Uterus (tissue), 4 donors: ENCODE measurements around the gene MIB2. TPM values are rescaled to one million over a fixed set of nuclear protein-coding genes. Genes with fewer than 3 reads are reported as not detected.

Source experiments
- DNase-seq, 2 donors: peaks; one replicate each; pipeline ENCODE4 v3.0.0-alpha.2; 2019 to 2020
- H3K27ac ChIP-seq, 2 donors: fragments of 200-600 bp; sonication (generic); 1 replicate in 1 of 2; 2 replicates in 1 of 2; pipeline ENCODE4 v1.5.1; 2016 to 2018
- H3K27me3 ChIP-seq, 2 donors: fragments of 200-600 bp; sonication (generic); one replicate each; pipeline ENCODE4 v1.5.1; 2018 to 2019; ENCODE audit warnings: control low read depth in 1 of 2
- H3K36me3 ChIP-seq, 2 donors: fragments of 200-600 bp; sonication (generic); one replicate each; pipeline ENCODE4 v1.5.1; 2019; ENCODE audit warnings: control low read depth in 1 of 2
- H3K4me1 ChIP-seq, 2 donors: fragments of 200-600 bp; sonication (generic); one replicate each; pipeline ENCODE4 v1.5.1; 2018 to 2019; ENCODE audit warnings: control low read depth in 1 of 2
- H3K4me3 ChIP-seq, 2 donors: fragments of 200-600 bp; sonication (generic); 1 replicate in 1 of 2; 2 replicates in 1 of 2; pipeline ENCODE4 v1.5.1; 2018 to 2019; ENCODE audit warnings: mild to moderate bottlenecking in 1 of 2
- H3K9me3 ChIP-seq, 2 donors: fragments of 200-600 bp; sonication (generic); one replicate each; pipeline ENCODE4 v1.5.1; 2019; ENCODE audit warnings: control low read depth in 1 of 2
- POLR2A ChIP-seq, 2 donors: fragments of 450-650 bp; IDR thresholded peaks; one replicate each; pipeline ENCODE4 v1.6.1; 2016; ENCODE audit warnings: antibody characterized with exemption in 2 of 2, mild to moderate bottlenecking in 1 of 2, moderate library complexity in 1 of 2
- intact Hi-C: fragments of 100-400 bp; cut with DNase I; formaldehyde crosslinking; loops from one replicate; pipeline ENCODE4 v1.15.1; 2023; ENCODE audit warnings: low total_unique reads
- total RNA-seq, 4 donors: library from RNA; depleted of rRNA in 3 of 4; stranded (reverse); fragments of >200 nt in 3 of 4; gene quantifications; one replicate each; pipeline versions ENCODE4 v1.1.0 to v1.2.4, GENCODE V29; 2014 to 2023
- TF ChIP-seq, protein P1 (sequence below), 4 experiments: fragments of 200-600 bp in 2 of 4; fragments of 450-650 bp in 2 of 4; sonication (generic) in 2 of 4; IDR thresholded peaks; one replicate each; pipeline ENCODE4 v1.5.1; 2016 to 2019; ENCODE audit warnings: antibody characterized with exemption in 4 of 4, mild to moderate bottlenecking in 2 of 4, moderate library complexity in 1 of 4
- donor health status: DM: yes; HTN: yes; CAD: no.

The MIB2 gene
- total RNA-seq, 4 donors from 2014 or later = 43.0 to 78.2 (median 57.6) TPM

DNA sequence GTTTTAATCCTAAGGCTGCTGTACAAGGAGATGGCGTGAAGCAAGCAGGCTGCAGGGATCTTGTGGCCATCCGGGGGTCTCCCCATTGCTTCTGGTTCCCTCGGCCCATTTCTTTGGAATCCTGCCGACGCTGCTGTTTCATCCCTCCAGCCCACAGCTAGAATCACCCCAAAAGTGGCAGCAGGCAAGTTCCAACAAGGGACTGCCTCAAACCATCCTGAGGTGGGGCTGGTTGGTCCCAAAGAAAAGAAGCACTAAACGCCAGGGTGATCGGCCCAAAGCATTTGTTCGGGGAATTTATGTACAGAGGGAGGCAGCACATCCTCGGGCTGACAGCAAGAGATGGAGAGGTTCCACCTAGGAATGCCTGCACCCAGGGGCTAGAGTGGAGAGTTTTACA is 4.5 kb upstream of the MIB2 start:
- no peaks in the 10 kb centered on the region for H3K36me3 ChIP-seq
- peak in 1 of 2 donors; percentile 14 for DNase-seq
- intact Hi-C loops = no loop called here
- peaks cover 0 to 7% of the 10 kb centered on the region in 2 donors for H3K4me1 ChIP-seq
- no peak for TF ChIP-seq POLR2A (IDR thresholded peaks at IDR 0.05)
- TF ChIP-seq, protein P1, sequence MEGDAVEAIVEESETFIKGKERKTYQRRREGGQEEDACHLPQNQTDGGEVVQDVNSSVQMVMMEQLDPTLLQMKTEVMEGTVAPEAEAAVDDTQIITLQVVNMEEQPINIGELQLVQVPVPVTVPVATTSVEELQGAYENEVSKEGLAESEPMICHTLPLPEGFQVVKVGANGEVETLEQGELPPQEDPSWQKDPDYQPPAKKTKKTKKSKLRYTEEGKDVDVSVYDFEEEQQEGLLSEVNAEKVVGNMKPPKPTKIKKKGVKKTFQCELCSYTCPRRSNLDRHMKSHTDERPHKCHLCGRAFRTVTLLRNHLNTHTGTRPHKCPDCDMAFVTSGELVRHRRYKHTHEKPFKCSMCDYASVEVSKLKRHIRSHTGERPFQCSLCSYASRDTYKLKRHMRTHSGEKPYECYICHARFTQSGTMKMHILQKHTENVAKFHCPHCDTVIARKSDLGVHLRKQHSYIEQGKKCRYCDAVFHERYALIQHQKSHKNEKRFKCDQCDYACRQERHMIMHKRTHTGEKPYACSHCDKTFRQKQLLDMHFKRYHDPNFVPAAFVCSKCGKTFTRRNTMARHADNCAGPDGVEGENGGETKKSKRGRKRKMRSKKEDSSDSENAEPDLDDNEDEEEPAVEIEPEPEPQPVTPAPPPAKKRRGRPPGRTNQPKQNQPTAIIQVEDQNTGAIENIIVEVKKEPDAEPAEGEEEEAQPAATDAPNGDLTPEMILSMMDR (IDR thresholded peaks at IDR 0.05) = no peak
- H3K9me3 ChIP-seq = no peaks in the 10 kb centered on the region
- H3K27ac ChIP-seq = no peak overlapping the region
- H3K27me3 ChIP-seq = no peaks in the 10 kb centered on the region
- no peak overlapping the region for H3K4me3 ChIP-seq

DNA sequence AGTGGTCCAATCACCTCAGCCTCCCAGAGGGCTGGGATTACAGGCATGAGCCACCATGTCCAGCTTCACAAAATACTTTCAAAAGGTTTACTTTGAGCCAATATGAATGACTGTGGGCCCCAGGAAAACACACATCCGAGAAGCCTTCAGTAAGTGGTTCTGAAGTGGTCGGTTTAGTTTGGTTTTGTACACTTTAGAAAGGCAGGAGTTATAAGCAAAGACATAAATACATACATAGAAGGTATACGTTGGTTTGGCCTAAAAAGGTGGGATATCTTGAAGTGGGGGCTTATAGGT is 3.2 kb upstream of the MIB2 start:
- H3K4me1 ChIP-seq = peaks cover 0 to 15% of the 10 kb centered on the region in 2 donors
- TF ChIP-seq POLR2A (IDR thresholded peaks at IDR 0.05) = no peak
- TF ChIP-seq, protein P1 (IDR thresholded peaks at IDR 0.05) = no peak
- intact Hi-C loops = no loop called here
- no peak overlapping the region for H3K4me3 ChIP-seq
- no peaks in the 10 kb centered on the region for H3K27me3 ChIP-seq
- no peak overlapping the region for H3K27ac ChIP-seq
- no peak for DNase-seq
- no peaks in the 10 kb centered on the region for H3K36me3 ChIP-seq
- no peaks in the 10 kb centered on the region for H3K9me3 ChIP-seq

DNA sequence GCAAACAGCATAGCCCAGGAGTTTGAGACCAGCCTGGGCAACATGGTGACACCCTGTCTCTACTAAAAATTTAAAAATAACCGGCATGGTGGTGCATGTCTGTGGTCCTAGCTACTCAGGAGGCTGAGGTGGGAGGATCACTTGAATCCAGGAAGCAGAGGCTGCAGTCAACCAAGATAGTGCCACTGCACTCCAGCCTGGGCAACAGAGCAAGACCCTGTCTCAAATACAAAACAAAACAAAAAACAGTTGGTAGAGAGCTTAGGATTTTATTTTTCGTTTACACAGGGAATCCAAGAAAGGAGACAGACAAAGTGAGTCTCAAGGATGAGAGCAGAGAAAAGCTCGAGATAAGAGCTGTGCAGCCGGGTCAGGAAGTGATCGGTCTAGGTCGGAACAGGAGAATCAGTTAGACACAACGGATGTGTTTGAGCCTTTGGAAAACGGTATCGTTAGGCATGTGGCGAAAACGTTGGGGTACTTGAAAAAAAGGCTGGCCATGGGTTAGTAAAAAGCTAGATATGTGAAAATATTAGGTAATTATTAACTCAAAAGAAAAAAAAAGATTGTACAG is 1.7 kb upstream of the MIB2 start:
- Histone ChIP-seq H3K4me3 (peak overlapping the region in 1 of 2 donors; percentile 83), H3K9me3 (no peaks in the 10 kb centered on the region), H3K36me3 (no peaks in the 10 kb centered on the region), H3K4me1 (peaks cover 0 to 21% of the 10 kb centered on the region in 2 donors), H3K27ac (no peak overlapping the region), H3K27me3 (no peaks in the 10 kb centered on the region)
- no peak for DNase-seq
- intact Hi-C loops = no loop called here
- TF ChIP-seq, protein P1 (IDR thresholded peaks at IDR 0.05) = no peak
- TF ChIP-seq POLR2A (IDR thresholded peaks at IDR 0.05) = no peak

DNA sequence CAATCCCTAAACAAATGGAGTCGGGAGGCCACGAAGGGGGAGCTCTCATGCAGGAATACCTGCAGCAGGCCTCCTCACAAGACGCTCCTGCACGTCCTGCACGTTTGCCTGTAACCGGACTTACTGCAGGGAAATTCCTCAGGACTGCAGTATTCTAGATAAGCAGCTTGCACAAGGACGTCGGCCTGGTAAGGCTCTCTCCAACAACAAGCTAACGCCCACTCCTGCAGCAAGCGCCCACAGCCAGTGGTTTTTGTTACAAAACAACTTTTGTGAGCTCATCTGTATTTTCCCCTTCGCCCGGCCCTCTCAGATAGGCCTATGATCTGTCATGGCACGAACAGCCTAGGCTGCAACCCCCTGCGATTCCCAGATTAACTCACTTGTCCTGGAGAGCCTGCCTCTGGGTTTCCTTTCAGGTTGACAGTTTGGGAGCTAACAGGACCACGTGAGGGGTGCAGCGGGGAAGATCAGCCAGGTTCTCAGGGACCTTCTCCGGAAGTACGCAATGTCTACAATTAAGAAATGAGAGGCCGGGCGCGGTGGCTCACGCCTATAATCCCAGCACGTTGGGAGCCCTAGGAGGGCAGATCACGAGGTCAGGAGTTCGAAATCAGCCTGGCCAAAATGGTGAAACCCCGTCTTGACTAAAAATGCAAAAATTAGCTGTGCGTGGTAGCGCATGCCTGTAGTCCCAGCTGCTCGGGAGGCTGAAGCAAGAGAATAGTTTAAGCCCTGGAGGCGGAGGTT is 921 bp upstream of the MIB2 start:
- DNase-seq = no peak

DNA sequence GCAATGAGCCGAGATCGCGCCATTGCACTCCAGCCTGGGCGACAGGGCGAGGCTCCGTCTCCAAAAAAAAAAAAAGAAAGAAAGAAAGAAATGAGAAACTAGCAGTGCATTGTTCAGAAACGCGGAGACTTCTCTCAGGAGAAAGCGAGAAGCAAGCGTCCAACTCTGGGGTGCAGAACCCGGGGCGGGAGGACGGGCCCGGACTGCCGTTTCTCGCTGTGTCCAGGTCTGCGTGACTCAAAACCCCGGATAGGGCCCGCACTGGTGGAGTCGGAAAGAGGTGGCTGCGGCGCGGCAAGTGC is 395 bp upstream of the MIB2 start:
- no peak for DNase-seq
- TF ChIP-seq, protein P1 (IDR thresholded peaks at IDR 0.05) = no peak
- no peak for TF ChIP-seq POLR2A (IDR thresholded peaks at IDR 0.05)
- Histone ChIP-seq H3K27ac (peak overlapping the region; percentile 100), H3K4me3 (peak overlapping the region; percentile 83 to 97), H3K4me1 (peaks cover 0 to 21% of the 10 kb centered on the region in 2 donors), H3K36me3 (no peaks in the 10 kb centered on the region), H3K9me3 (no peaks in the 10 kb centered on the region), H3K27me3 (no peaks in the 10 kb centered on the region)
- intact Hi-C loops = no loop called here

More for the DNA sequence above, 921 bp upstream of the MIB2 start:
- H3K4me3 ChIP-seq = peak overlapping the region; percentile 83 to 97
- no peaks in the 10 kb centered on the region for H3K36me3 ChIP-seq
- peak overlapping the region in 1 of 2 donors; percentile 100 for H3K27ac ChIP-seq
- H3K9me3 ChIP-seq = no peaks in the 10 kb centered on the region
- no peak for TF ChIP-seq POLR2A (IDR thresholded peaks at IDR 0.05)
- TF ChIP-seq, protein P1 (IDR thresholded peaks at IDR 0.05) = no peak
- no peaks in the 10 kb centered on the region for H3K27me3 ChIP-seq
- intact Hi-C loops = no loop called here
- H3K4me1 ChIP-seq = peaks cover 0 to 21% of the 10 kb centered on the region in 2 donors
